Measurements from ENCODE around the gene DCDC2. TPM values are rescaled to one million over a fixed set of nuclear protein-coding genes. Genes with fewer than 3 reads are reported as not detected.
"Not testable (repeated sequence)": the region's sequence is repeated elsewhere in the genome, so short reads cannot be mapped to it uniquely, and the experiment has no call there.

DCDC2 gene
- total RNA-seq, 1 donor from 2014 or later: 4.5 TPM

- H3K4me3 ChIP-seq (ENCODE audit: insufficient read depth, low read depth, low read length): no peak overlapping the region
- no peaks in the 10 kb centered on the region for H3K9me3 ChIP-seq (ENCODE audit: insufficient read depth, low read depth, low read length)
- Mint-ChIP-seq H3K9me3 (ENCODE audit: unreplicated experiment) (no peaks in the 10 kb centered on the region), H3K4me1 (ENCODE audit: low read depth, unreplicated experiment) (no peaks in the 10 kb centered on the region), H3K27me3 (ENCODE audit: low read depth, unreplicated experiment) (no peaks in the 10 kb centered on the region), H3K36me3 (ENCODE audit: low read depth, unreplicated experiment) (no peaks in the 10 kb centered on the region), H3K4me3 (ENCODE audit: unreplicated experiment) (no peak overlapping the region), H3K27ac (ENCODE audit: unreplicated experiment) (no peak overlapping the region)
- H3K27ac ChIP-seq (ENCODE audit: low read depth, low read length): no peak overlapping the region
- TF ChIP-seq EZH2 (IDR thresholded peaks at IDR 0.05; ENCODE audit: insufficient read depth, low read length) (no peak), CTCF (IDR thresholded peaks at IDR 0.05; ENCODE audit: insufficient read depth, low read depth, low read length) (no peak)
- no peaks in the 10 kb centered on the region for H3K36me3 ChIP-seq (ENCODE audit: insufficient read depth, low read length)
- FAIRE-seq (no peak), DNase-seq (ENCODE audit: low read depth) (no peak)
- H3K4me1 ChIP-seq (ENCODE audit: insufficient read depth, low read length): no peaks in the 10 kb centered on the region
- no peak overlapping the region for H3K9ac ChIP-seq (ENCODE audit: low read length)
- no peaks in the 10 kb centered on the region for H3K79me2 ChIP-seq (ENCODE audit: insufficient read depth, low read length)
- no peaks in the 10 kb centered on the region for H3K27me3 ChIP-seq (ENCODE audit: insufficient read depth, low read length)
- H3K4me2 ChIP-seq (ENCODE audit: low read length): no peak overlapping the region
- no peak overlapping the region for H2AFZ ChIP-seq (ENCODE audit: low read depth, low read length)
- no peaks in the 10 kb centered on the region for H4K20me1 ChIP-seq (ENCODE audit: insufficient read depth, low read length)
Observed at GRCh38 chr6:24272148-24272547, 85.7 kb downstream of the DCDC2 start.

GRCh38 chr6:24270011-24270410, 87.8 kb downstream of the DCDC2 start:
- TF ChIP-seq EZH2 (IDR thresholded peaks at IDR 0.05; ENCODE audit: insufficient read depth, low read length) (no peak), CTCF (IDR thresholded peaks at IDR 0.05; ENCODE audit: insufficient read depth, low read depth, low read length) (no peak)
- no peak overlapping the region for H3K9ac ChIP-seq (ENCODE audit: low read length)
- H4K20me1 ChIP-seq (ENCODE audit: insufficient read depth, low read length): no peaks in the 10 kb centered on the region
- no peaks in the 10 kb centered on the region for H3K9me3 Mint-ChIP-seq (ENCODE audit: unreplicated experiment)
- H3K79me2 ChIP-seq (ENCODE audit: insufficient read depth, low read length): no peaks in the 10 kb centered on the region
- no peaks in the 10 kb centered on the region for H3K36me3 ChIP-seq (ENCODE audit: insufficient read depth, low read length)
- no peaks in the 10 kb centered on the region for H3K4me1 ChIP-seq (ENCODE audit: insufficient read depth, low read length)
- H3K27ac ChIP-seq (ENCODE audit: low read depth, low read length): no peak overlapping the region
- DNase-seq (ENCODE audit: low read depth) (no peak), FAIRE-seq (no peak)
- no peak overlapping the region for H3K27ac Mint-ChIP-seq (ENCODE audit: unreplicated experiment)
- no peaks in the 10 kb centered on the region for H3K27me3 Mint-ChIP-seq (ENCODE audit: low read depth, unreplicated experiment)
- no peak overlapping the region for H3K4me3 Mint-ChIP-seq (ENCODE audit: unreplicated experiment)
- H3K27me3 ChIP-seq (ENCODE audit: insufficient read depth, low read length): no peaks in the 10 kb centered on the region
- no peak overlapping the region for H3K4me3 ChIP-seq (ENCODE audit: insufficient read depth, low read depth, low read length)
- no peak overlapping the region for H2AFZ ChIP-seq (ENCODE audit: low read depth, low read length)
- H3K9me3 ChIP-seq (ENCODE audit: insufficient read depth, low read depth, low read length): no peaks in the 10 kb centered on the region
- H3K4me2 ChIP-seq (ENCODE audit: low read length): no peak overlapping the region
- no peaks in the 10 kb centered on the region for H3K4me1 Mint-ChIP-seq (ENCODE audit: low read depth, unreplicated experiment)
- H3K36me3 Mint-ChIP-seq (ENCODE audit: low read depth, unreplicated experiment): no peaks in the 10 kb centered on the region

GRCh38 chr6:24258214-24258613, 99.6 kb downstream of the DCDC2 start:
- FAIRE-seq; H3K9me3 ChIP-seq (ENCODE audit: insufficient read depth, low read depth, low read length); H3K27ac ChIP-seq (ENCODE audit: low read depth, low read length); H3K27ac Mint-ChIP-seq (ENCODE audit: unreplicated experiment); H3K27me3 ChIP-seq (ENCODE audit: insufficient read depth, low read length); H3K4me1 Mint-ChIP-seq (ENCODE audit: low read depth, unreplicated experiment); H3K4me1 ChIP-seq (ENCODE audit: insufficient read depth, low read length); H3K36me3 Mint-ChIP-seq (ENCODE audit: low read depth, unreplicated experiment); H3K9ac ChIP-seq (ENCODE audit: low read length); H3K36me3 ChIP-seq (ENCODE audit: insufficient read depth, low read length); H2AFZ ChIP-seq (ENCODE audit: low read depth, low read length); H3K4me3 Mint-ChIP-seq (ENCODE audit: unreplicated experiment); H4K20me1 ChIP-seq (ENCODE audit: insufficient read depth, low read length); H3K4me2 ChIP-seq (ENCODE audit: low read length); H3K27me3 Mint-ChIP-seq (ENCODE audit: low read depth, unreplicated experiment); H3K4me3 ChIP-seq (ENCODE audit: insufficient read depth, low read depth, low read length); H3K9me3 Mint-ChIP-seq (ENCODE audit: unreplicated experiment); H3K79me2 ChIP-seq (ENCODE audit: insufficient read depth, low read length); DNase-seq (ENCODE audit: low read depth): not testable (repeated sequence)
